Neural cell (in vitro differentiated cells): ENCODE measurements around the gene IRF7. TPM values are rescaled to one million over a fixed set of nuclear protein-coding genes. Genes with fewer than 3 reads are reported as not detected.
A peak's percentile ranks its signal among the peaks of the same experiment; 100 is the strongest.

ENCODE experiments used
- H2AFZ ChIP-seq: fragments of 200-600, 300-800 bp; sonication (generic), shearing (Covaris generic); 2 replicates; pipeline ENCODE4 v1.6.0; 2014; ENCODE audit warnings: low read depth, mild to moderate bottlenecking, antibody characterized with exemption, low read length, moderate library complexity
- H3F3A ChIP-seq: fragments of 200-600 bp; shearing (Covaris generic); 2 replicates; pipeline ENCODE4 v1.6.1; 2016; ENCODE audit warnings: mild to moderate bottlenecking, moderate library complexity, mixed read lengths, antibody characterized with exemption, low read length; ENCODE audit not compliant: insufficient read depth, poor library complexity, severe bottlenecking
- H3K27ac ChIP-seq: fragments of 200-600, 300-800 bp; sonication (generic), shearing (Covaris generic); 2 replicates; pipeline ENCODE4 v1.5.1; 2014; ENCODE audit warnings: mild to moderate bottlenecking, low read length, moderate library complexity
- H3K27me3 ChIP-seq: fragments of 300-800, 200-600 bp; sonication (generic), shearing (Covaris generic); 2 replicates; pipeline ENCODE4 v1.6.0; 2014; ENCODE audit warnings: mild to moderate bottlenecking, low read depth, low read length, moderate library complexity; ENCODE audit not compliant: insufficient read depth
- H3K36me3 ChIP-seq: fragments of 300-800, 200-600 bp; sonication (generic), shearing (Covaris generic); 2 replicates; pipeline ENCODE4 v1.5.1; 2014; ENCODE audit warnings: mild to moderate bottlenecking, antibody characterized with exemption, low read length, moderate library complexity; ENCODE audit not compliant: insufficient read depth
- H3K4me2 ChIP-seq: fragments of 300-800, 200-600 bp; sonication (generic), shearing (Covaris generic); 2 replicates; pipeline ENCODE4 v1.6.0; 2014; ENCODE audit warnings: mild to moderate bottlenecking, low read length
- H3K4me3 ChIP-seq: fragments of 300-800, 200-600 bp; sonication (generic), shearing (Covaris generic); 2 replicates; pipeline ENCODE4 v1.5.1; 2014; ENCODE audit warnings: mild to moderate bottlenecking, low read length, moderate library complexity
- H3K79me2 ChIP-seq: fragments of 200-600 bp; shearing (Covaris generic); replicated peaks from 2 replicates; pipeline ENCODE4 v1.6.0; 2014; ENCODE audit warnings: mild to moderate bottlenecking, low read length, moderate library complexity; ENCODE audit not compliant: insufficient read depth
- H3K9ac ChIP-seq: fragments of 300-800, 200-600 bp; sonication (generic), shearing (Covaris generic); 2 replicates; pipeline ENCODE4 v1.6.1; 2016; ENCODE audit warnings: mild to moderate bottlenecking, low read length, mixed read lengths
- H3K9me2 ChIP-seq: fragments of 200-600 bp; shearing (Covaris generic); 2 replicates; pipeline ENCODE4 v1.6.1; 2016; ENCODE audit warnings: mild to moderate bottlenecking, low read length, mixed read lengths; ENCODE audit not compliant: insufficient read depth
- H3K9me3 ChIP-seq: fragments of 200-600, 300-800 bp; sonication (generic), shearing (Covaris generic); 2 replicates; pipeline ENCODE4 v1.6.1; 2016; ENCODE audit warnings: mild to moderate bottlenecking, mixed run types, low read length, moderate library complexity, mixed read lengths
- H4K20me1 ChIP-seq: fragments of 200-600 bp; shearing (Covaris generic); 2 replicates; pipeline ENCODE4 v1.6.1; 2016; ENCODE audit warnings: mild to moderate bottlenecking, mixed run types; ENCODE audit not compliant: insufficient read depth
- CTCF ChIP-seq: fragments of 450-650 bp; IDR thresholded peaks from 2 replicates; pipeline ENCODE4 v1.5.1; 2014; ENCODE audit warnings: antibody characterized with exemption, mild to moderate bottlenecking, moderate library complexity; ENCODE audit not compliant: poor library complexity, severe bottlenecking
- EP300 ChIP-seq: fragments of 450-650 bp; conservative IDR thresholded peaks from 2 replicates; pipeline ENCODE4 v1.6.1; 2014; ENCODE audit warnings: antibody characterized with exemption, mild to moderate bottlenecking, moderate library complexity; ENCODE audit not compliant: poor library complexity, severe bottlenecking
- EZH2 ChIP-seq: fragments of 200-600, 300-800 bp; shearing (Covaris generic), sonication (generic); IDR thresholded peaks from 2 replicates; pipeline ENCODE4 v1.6.1; 2014; ENCODE audit warnings: antibody characterized with exemption, low read length, borderline replicate concordance, mild to moderate bottlenecking; ENCODE audit not compliant: insufficient read depth, poor library complexity, severe bottlenecking
- MXI1 ChIP-seq: fragments of 450-650 bp; conservative IDR thresholded peaks from 2 replicates; pipeline ENCODE4 v1.6.1; 2014; ENCODE audit warnings: antibody characterized with exemption, mild to moderate bottlenecking; ENCODE audit not compliant: poor library complexity, severe bottlenecking
- POLR2AphosphoS5 ChIP-seq: IDR thresholded peaks from 2 replicates; pipeline ENCODE4 v1.6.1; 2012
- RAD21 ChIP-seq: fragments of 450-650 bp; conservative IDR thresholded peaks from 2 replicates; pipeline ENCODE4 v1.6.1; 2014; ENCODE audit warnings: antibody characterized with exemption, mild to moderate bottlenecking, moderate library complexity
- REST ChIP-seq: IDR thresholded peaks from 2 replicates; pipeline ENCODE4 v1.6.1; 2012; ENCODE audit warnings: borderline replicate concordance
- SMC3 ChIP-seq: fragments of 450-650 bp; conservative IDR thresholded peaks from 2 replicates; pipeline ENCODE4 v1.6.1; 2014; ENCODE audit warnings: antibody characterized with exemption, mild to moderate bottlenecking, moderate library complexity; ENCODE audit not compliant: poor library complexity
- TAF1 ChIP-seq: IDR thresholded peaks from 2 replicates; pipeline ENCODE4 v1.6.1; 2012; ENCODE audit warnings: low read depth
- polyA plus RNA-seq: library from polyadenylated mRNA; depleted of rRNA; stranded (reverse); fragments of >200 nt; gene quantifications from 2 replicates; pipeline ENCODE4 v1.2.3, GENCODE V29; 2014

Gene IRF7
- polyA plus RNA-seq, 1 donor from 2014 or later = 1.1 TPM

- Histone ChIP-seq H3K4me2 (no peak overlapping the region), H2AFZ (no peak overlapping the region), H3F3A (no peaks in the 10 kb centered on the region), H3K27me3 (no peaks in the 10 kb centered on the region), H3K4me3 (no peak overlapping the region), H3K27ac (no peak overlapping the region), H4K20me1 (no peaks in the 10 kb centered on the region), H3K36me3 (no peaks in the 10 kb centered on the region), H3K9me3 (no peaks in the 10 kb centered on the region), H3K79me2 (no peaks in the 10 kb centered on the region), H3K9ac (no peak overlapping the region), H3K9me2 (no peaks in the 10 kb centered on the region)
- TF ChIP-seq CTCF = no peak
- TF ChIP-seq POLR2AphosphoS5 = no peak
- TF ChIP-seq SMC3 = no peak
These were observed 30.5 kb upstream of the IRF7 start for GRCh38 chr11:646214-646613.

- Histone ChIP-seq H3K36me3 (no peaks in the 10 kb centered on the region), H3K9ac (no peak overlapping the region), H3F3A (no peaks in the 10 kb centered on the region), H3K9me2 (no peaks in the 10 kb centered on the region), H2AFZ (no peak overlapping the region), H4K20me1 (no peaks in the 10 kb centered on the region), H3K79me2 (no peaks in the 10 kb centered on the region), H3K27me3 (no peaks in the 10 kb centered on the region), H3K4me2 (no peak overlapping the region), H3K9me3 (no peaks in the 10 kb centered on the region), H3K4me3 (no peak overlapping the region), H3K27ac (no peak overlapping the region)
- TF ChIP-seq RAD21 (no peak), POLR2AphosphoS5 (peak; percentile 30)
These were observed 29.8 kb upstream of the IRF7 start for GRCh38 chr11:645536-645935.

GRCh38 chr11:643849-644738, 28.3 kb upstream of the IRF7 start:
- Histone ChIP-seq H3K27ac (no peak overlapping the region), H3K9me2 (no peaks in the 10 kb centered on the region), H2AFZ (no peak overlapping the region), H3K9ac (no peak overlapping the region), H3K27me3 (peaks cover 1% of the 10 kb centered on the region), H3K79me2 (no peaks in the 10 kb centered on the region), H3K9me3 (no peaks in the 10 kb centered on the region), H4K20me1 (no peaks in the 10 kb centered on the region), H3F3A (no peaks in the 10 kb centered on the region), H3K36me3 (no peaks in the 10 kb centered on the region), H3K4me2 (no peak overlapping the region), H3K4me3 (no peak overlapping the region)
- TF ChIP-seq CTCF = no peak
- no peak for TF ChIP-seq SMC3
- no peak for TF ChIP-seq RAD21
- no peak for TF ChIP-seq TAF1
- TF ChIP-seq REST = no peak
- no peak for TF ChIP-seq EZH2
- no peak for TF ChIP-seq POLR2AphosphoS5
- TF ChIP-seq MXI1 = no peak
- TF ChIP-seq EP300 = no peak
